GM21825 (cell line): Measurements from ENCODE around the gene EOLA1.
A peak's percentile ranks its signal among the peaks of the same experiment; 100 is the strongest.
"Not testable (repeated sequence)": the region's sequence is repeated elsewhere in the genome, so short reads cannot be mapped to it uniquely, and the experiment has no call there.

ENCODE experiments used
- ATAC-seq: cut with Tn5 transposase; IDR thresholded peaks from one replicate; pipeline ENCODE4 v1.9.1; 2021; ENCODE audit warnings: mild to moderate bottlenecking, moderate library complexity; ENCODE audit not compliant: unreplicated experiment

Gene EOLA1

GRCh38 chrX:149540621-149541520, at the start of gene EOLA1:
Gene EOLA1, plus strand, starts transcription at chrX:149541012. Its CDS starts 4,619 bp downstream, at chrX:149545631.
- ATAC-seq = peak; percentile 62

GRCh38 chrX:149491812-149492211, 49.0 kb upstream of the EOLA1 start:
- ATAC-seq = no peak

- ATAC-seq = no peak
Measured at GRCh38 chrX:149493567-149494562, 46.9 kb upstream of the EOLA1 start.

DNA sequence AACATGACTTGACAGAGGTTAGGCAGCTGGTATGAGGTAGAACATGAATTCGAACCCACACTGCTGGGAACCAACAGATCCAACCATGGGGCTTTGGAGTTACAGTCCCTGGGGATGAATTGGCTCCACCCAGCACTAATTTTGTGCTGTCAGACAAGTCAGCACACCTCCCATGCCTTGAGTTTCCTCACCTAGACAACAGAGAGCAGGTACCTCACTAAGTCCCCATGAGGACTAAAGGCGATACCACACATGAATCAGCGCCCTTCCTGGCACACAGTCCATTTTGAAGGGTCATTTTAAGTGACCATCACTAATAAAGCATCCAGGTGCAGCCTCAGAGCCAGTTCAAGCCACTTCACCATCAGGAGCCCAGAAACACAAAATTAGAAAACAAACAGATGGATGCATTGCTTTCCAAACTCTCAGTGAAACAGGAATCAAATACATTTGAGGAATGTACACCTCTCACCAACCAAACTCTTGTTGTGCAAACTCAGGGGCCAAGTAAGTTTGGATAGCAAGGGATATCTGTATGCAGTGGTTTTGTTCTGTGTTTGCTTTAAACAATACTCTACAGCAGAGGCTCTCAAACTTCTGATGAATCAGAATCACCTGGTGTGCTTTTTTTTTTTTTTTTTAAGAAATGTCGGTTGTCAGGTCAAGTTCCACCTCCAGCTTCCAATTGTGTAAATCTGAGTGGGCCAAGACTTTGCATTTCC, 45.8 kb upstream of the EOLA1 start:
- ATAC-seq = no peak

- no peak for ATAC-seq
Measured at GRCh38 chrX:149495573-149496071, 45.2 kb upstream of the EOLA1 start.

GRCh38 chrX:149497054-149497453, 43.8 kb upstream of the EOLA1 start:
- ATAC-seq = no peak

- ATAC-seq = no peak
Measured at GRCh38 chrX:149497626-149498025, 43.2 kb upstream of the EOLA1 start.

DNA sequence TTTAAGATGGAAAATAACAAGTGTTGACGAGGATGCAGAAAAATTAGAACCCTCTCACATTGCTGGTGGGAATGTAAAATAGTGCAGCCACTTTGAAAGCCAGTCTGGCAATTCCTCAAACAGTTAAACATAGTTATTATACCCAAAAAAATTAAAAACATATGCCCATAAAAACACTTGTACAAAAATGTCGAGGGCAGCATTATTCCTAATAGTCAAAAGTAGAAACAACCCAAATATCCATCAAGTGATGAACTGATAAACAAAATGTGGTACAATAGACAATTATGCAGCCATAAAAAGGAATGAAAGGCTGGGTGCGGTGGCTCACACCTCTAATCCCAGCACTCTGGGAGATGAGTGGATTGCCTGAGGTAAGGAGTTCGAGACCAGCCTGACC, 42.0 kb upstream of the EOLA1 start:
- ATAC-seq = no peak

GRCh38 chrX:149499766-149500165, 41.0 kb upstream of the EOLA1 start:
- ATAC-seq = no peak

DNA sequence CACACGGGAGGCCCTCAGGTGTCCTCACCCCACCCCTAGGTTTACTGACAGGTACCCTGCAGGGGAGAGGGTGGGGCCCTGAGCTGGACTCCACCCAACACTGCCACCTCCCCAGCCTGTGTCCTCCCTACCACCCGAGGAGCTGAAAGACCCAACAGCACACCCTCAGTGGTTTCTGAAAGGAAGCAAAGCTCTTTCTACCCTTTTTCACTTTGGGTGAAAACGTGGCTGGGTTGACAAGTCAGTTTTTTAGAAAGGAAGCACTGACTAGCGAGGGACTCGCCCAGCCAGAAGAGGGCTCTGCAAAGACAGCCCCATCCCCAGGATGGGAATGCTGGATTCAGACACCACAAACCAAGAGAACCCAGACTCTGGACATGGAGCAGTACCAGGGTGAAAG, 37.9 kb upstream of the EOLA1 start:
- not testable (repeated sequence) for ATAC-seq

DNA sequence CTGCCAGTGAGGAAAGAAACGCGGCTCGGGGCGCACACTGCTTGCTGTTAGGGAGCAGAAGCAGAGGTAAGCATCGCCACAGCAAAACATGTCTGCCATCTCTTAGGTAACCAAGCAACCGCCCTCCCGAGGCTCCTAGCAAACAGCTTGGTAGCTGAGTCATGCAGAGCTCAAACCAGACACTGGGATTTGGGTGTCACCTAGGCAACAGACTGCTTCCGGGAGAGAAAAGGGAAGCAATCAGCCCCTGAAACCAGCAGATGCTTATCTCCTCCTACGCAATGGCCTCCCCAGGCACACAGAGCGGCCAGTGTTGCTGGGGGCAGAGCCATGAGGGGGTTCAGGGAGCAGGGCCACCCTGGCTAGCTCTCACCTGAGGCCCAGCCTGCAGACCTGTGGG, 37.4 kb upstream of the EOLA1 start:
- ATAC-seq = peak; percentile 66

DNA sequence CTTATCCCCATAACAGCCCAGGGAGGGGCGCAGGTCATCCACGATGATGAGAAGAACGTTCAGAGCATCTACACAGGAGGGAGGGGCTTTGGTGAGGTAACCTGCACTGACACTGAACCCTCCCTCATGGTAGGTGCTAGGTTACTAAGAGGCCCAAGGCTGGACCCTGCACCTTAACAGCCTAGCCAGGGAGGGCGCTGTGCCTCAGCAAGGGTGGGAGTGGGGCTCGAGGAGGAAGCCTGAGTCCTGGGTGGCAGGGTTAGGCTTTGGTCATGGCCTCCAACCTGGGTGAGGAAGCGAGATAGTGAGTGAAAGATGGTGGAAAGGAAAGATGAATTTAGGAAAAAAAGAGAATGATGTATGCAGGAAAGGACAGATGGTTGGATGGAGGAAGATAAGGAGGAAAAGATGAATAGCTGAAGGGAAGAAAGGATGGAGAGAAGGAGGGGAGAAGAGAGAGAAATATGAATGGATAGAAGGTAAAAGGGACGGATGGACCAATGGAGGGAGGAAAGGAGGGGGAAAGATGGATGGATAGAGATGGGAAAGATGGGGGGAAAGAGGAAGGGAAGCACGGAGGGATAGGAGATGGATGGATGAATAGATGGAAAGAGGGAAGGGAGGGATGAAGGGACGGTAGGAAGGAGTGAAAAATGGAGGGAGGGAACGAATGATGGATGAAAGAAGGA, 36.4 kb upstream of the EOLA1 start:
- peak; percentile 46 for ATAC-seq

- peak; percentile 75 for ATAC-seq
Measured at GRCh38 chrX:149504915-149505651, 35.7 kb upstream of the EOLA1 start, which contains the start of gene IDS. Gene IDS, minus strand, starts transcription at chrX:149505306. Its CDS starts 169 bp downstream, at chrX:149505137.

- no peak for ATAC-seq
Measured at GRCh38 chrX:149505671-149506070, 35.1 kb upstream of the EOLA1 start.

GRCh38 chrX:149506349-149506748, 34.5 kb upstream of the EOLA1 start:
- no peak for ATAC-seq

DNA sequence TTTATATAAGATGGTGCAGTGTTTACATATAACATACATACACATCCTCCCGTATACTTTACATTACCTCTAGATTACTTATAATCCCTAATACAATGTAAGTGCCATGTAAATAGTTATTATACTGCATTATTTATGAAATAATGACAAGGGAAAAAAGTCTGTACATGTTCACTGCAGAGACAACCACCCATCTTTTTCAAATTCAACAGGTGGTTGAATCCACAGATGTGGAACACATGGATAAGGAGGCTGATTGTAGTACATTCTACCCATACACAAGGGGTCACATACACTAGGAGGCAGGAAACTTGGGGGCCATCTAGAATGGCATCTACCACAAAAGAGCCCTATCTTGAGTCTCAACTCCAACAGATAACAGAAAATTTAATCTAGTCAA, 32.3 kb upstream of the EOLA1 start:
- ATAC-seq = no peak

DNA sequence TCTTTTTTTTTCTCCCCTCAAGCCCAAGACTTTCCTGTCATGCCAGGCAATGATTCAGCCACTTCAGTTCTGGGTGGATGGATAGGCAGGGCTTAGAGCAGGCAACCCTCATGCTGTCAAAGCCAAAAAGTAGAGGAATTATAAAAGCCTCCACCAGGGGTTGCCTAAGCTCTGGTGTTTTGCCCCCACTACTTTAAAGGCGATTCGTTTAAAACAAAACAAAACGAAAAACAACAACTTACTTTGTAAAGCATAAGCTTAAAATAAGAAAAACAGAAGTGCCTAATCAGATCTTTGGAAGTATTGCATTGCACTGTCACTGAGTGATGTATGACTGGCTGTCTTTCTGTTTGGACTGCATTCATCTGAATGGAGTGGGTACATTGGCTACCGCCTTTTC, 30.4 kb upstream of the EOLA1 start:
- ATAC-seq = no peak

GRCh38 chrX:149511081-149511480, 29.7 kb upstream of the EOLA1 start:
- no peak for ATAC-seq

- peak; percentile 79 for ATAC-seq
Measured at GRCh38 chrX:149512225-149512885, 28.5 kb upstream of the EOLA1 start.
